WTC11 (cell line): Measurements from ENCODE around the gene IFITM5.

Experiments used
- CREB1 ChIP-seq: sonication (generic); formaldehyde crosslinking; IDR thresholded peaks from 2 replicates; pipeline ENCODE4 v1.8.0; 2023; ENCODE audit warnings: mild to moderate bottlenecking, missing genetic modification reagents
- NR3C1 ChIP-seq: sonication (generic); formaldehyde crosslinking; conservative IDR thresholded peaks from 2 replicates; pipeline ENCODE4 v1.8.1; 2023; ENCODE audit warnings: low read depth, mild to moderate bottlenecking, missing genetic modification reagents
- TCF7 ChIP-seq: sonication (generic); formaldehyde crosslinking; IDR thresholded peaks from 2 replicates; pipeline ENCODE4 v1.8.0; 2022; ENCODE audit warnings: mild to moderate bottlenecking, low read depth, missing genetic modification reagents, moderate library complexity
- ZNF121 ChIP-seq: sonication (generic); formaldehyde crosslinking; IDR thresholded peaks from 2 replicates; pipeline ENCODE4 v1.8.0; 2023; ENCODE audit warnings: missing genetic modification reagents
- ZNF232 ChIP-seq: sonication (generic); formaldehyde crosslinking; IDR thresholded peaks from 2 replicates; pipeline ENCODE4 v1.8.0; 2022; ENCODE audit warnings: mild to moderate bottlenecking, missing genetic modification reagents
- ZNF671 ChIP-seq: fragments of 250-450 bp; sonication (Bioruptor Pico); IDR thresholded peaks from 2 replicates; pipeline ENCODE4 v1.8.0; 2021; ENCODE audit warnings: mild to moderate bottlenecking
- TF ChIP-seq, protein P1 (sequence below): fragments of 200-600 bp; IDR thresholded peaks from 2 replicates; pipeline ENCODE4 v1.8.0; 2022; ENCODE audit warnings: antibody characterized with exemption
- TF ChIP-seq, protein P2 (sequence below): sonication (generic); formaldehyde crosslinking; IDR thresholded peaks from 2 replicates; pipeline ENCODE4 v1.8.0; 2022; ENCODE audit warnings: missing genetic modification reagents
- TF ChIP-seq, protein P3 (sequence below): sonication (generic); formaldehyde crosslinking; IDR thresholded peaks from 2 replicates; pipeline ENCODE4 v1.8.1; 2023; ENCODE audit warnings: mild to moderate bottlenecking, missing genetic modification reagents, borderline replicate concordance

DNA sequence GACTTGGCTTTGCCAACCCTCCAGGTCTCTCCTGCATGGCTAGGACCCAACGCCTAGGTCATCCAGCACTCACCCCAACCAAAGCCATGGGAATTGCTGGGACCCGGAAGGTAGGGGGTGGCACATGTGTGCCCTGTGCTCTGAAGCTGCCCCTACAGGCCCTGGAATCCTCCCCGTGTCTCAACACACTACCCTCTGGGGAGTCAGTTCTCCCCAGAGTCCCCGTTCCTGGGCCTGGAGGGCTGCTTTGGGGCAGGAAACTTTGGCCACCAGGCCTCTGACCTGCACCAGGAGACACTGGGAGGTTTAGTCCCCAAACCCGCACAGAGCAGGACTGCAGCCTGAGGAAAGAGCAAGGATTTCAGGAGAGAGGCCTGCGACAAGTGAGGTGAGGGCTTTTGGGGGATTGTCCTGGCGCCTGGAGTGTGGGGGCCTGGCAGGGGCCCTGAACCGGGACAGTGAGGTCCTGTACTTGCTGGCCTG lies 14.0 kb upstream of the IFITM5 start:
- TF ChIP-seq, protein P1, sequence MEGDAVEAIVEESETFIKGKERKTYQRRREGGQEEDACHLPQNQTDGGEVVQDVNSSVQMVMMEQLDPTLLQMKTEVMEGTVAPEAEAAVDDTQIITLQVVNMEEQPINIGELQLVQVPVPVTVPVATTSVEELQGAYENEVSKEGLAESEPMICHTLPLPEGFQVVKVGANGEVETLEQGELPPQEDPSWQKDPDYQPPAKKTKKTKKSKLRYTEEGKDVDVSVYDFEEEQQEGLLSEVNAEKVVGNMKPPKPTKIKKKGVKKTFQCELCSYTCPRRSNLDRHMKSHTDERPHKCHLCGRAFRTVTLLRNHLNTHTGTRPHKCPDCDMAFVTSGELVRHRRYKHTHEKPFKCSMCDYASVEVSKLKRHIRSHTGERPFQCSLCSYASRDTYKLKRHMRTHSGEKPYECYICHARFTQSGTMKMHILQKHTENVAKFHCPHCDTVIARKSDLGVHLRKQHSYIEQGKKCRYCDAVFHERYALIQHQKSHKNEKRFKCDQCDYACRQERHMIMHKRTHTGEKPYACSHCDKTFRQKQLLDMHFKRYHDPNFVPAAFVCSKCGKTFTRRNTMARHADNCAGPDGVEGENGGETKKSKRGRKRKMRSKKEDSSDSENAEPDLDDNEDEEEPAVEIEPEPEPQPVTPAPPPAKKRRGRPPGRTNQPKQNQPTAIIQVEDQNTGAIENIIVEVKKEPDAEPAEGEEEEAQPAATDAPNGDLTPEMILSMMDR = no peak
- TF ChIP-seq ZNF671 (CRISPR knock-in tag) (no peak), CREB1 (no peak), TCF7 (no peak), ZNF232 (CRISPR knock-in tag) (no peak), ZNF121 (CRISPR knock-in tag) (no peak), NR3C1 (CRISPR knock-in tag) (no peak)
- TF ChIP-seq, protein P2, sequence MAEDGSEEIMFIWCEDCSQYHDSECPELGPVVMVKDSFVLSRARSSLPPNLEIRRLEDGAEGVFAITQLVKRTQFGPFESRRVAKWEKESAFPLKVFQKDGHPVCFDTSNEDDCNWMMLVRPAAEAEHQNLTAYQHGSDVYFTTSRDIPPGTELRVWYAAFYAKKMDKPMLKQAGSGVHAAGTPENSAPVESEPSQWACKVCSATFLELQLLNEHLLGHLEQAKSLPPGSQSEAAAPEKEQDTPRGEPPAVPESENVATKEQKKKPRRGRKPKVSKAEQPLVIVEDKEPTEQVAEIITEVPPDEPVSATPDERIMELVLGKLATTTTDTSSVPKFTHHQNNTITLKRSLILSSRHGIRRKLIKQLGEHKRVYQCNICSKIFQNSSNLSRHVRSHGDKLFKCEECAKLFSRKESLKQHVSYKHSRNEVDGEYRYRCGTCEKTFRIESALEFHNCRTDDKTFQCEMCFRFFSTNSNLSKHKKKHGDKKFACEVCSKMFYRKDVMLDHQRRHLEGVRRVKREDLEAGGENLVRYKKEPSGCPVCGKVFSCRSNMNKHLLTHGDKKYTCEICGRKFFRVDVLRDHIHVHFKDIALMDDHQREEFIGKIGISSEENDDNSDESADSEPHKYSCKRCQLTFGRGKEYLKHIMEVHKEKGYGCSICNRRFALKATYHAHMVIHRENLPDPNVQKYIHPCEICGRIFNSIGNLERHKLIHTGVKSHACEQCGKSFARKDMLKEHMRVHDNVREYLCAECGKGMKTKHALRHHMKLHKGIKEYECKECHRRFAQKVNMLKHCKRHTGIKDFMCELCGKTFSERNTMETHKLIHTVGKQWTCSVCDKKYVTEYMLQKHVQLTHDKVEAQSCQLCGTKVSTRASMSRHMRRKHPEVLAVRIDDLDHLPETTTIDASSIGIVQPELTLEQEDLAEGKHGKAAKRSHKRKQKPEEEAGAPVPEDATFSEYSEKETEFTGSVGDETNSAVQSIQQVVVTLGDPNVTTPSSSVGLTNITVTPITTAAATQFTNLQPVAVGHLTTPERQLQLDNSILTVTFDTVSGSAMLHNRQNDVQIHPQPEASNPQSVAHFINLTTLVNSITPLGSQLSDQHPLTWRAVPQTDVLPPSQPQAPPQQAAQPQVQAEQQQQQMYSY (CRISPR knock-in tag) = no peak
- TF ChIP-seq, protein P3, sequence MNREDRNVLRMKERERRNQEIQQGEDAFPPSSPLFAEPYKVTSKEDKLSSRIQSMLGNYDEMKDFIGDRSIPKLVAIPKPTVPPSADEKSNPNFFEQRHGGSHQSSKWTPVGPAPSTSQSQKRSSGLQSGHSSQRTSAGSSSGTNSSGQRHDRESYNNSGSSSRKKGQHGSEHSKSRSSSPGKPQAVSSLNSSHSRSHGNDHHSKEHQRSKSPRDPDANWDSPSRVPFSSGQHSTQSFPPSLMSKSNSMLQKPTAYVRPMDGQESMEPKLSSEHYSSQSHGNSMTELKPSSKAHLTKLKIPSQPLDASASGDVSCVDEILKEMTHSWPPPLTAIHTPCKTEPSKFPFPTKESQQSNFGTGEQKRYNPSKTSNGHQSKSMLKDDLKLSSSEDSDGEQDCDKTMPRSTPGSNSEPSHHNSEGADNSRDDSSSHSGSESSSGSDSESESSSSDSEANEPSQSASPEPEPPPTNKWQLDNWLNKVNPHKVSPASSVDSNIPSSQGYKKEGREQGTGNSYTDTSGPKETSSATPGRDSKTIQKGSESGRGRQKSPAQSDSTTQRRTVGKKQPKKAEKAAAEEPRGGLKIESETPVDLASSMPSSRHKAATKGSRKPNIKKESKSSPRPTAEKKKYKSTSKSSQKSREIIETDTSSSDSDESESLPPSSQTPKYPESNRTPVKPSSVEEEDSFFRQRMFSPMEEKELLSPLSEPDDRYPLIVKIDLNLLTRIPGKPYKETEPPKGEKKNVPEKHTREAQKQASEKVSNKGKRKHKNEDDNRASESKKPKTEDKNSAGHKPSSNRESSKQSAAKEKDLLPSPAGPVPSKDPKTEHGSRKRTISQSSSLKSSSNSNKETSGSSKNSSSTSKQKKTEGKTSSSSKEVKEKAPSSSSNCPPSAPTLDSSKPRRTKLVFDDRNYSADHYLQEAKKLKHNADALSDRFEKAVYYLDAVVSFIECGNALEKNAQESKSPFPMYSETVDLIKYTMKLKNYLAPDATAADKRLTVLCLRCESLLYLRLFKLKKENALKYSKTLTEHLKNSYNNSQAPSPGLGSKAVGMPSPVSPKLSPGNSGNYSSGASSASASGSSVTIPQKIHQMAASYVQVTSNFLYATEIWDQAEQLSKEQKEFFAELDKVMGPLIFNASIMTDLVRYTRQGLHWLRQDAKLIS (CRISPR knock-in tag) = no peak
